Activated CD8-positive, alpha-beta memory T cell treated with anti-CD3 and anti-CD28 coated beads for 48 hours (primary cell): ENCODE results near the gene GTPBP1.

Experiments
- DNase-seq, 3 experiments: peaks; one replicate each; pipeline ENCODE4 v3.0.0-alpha.2; 2020; ENCODE audit warnings: low read depth in 2 of 3, low spot score in 2 of 3

Gene GTPBP1

DNA sequence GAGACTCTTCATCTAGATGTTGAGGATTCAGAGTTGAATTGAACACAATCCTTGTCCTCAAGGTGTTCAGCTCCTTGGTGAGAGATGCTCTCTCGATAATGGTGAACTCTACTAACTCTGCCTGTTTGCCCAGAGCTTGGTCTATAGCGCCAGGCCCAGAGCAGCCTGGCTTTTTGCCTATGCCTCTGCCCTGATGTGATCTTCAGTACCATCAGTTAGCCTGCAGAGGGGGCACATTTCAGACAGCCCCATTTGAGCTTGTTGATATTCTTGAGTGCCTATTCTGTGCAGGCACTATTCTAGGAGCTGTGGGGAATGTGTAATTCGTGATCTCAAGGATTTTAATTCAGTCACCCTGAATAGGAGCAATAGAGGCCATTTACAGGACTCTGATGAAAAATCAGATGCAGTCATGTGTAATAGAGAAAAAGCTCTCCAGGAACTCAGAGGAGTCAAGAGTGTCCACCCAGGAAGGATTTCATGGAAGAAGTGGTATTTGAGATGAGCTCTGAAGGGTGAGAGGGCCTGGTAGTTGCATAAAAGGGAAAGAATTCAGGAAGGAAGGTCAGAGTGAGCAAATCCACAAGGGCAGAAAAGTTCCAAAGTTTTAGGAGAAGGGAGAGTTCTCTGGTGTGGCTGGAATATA lies 19.3 kb downstream of the GTPBP1 start:
- DNase-seq: no peak

DNA sequence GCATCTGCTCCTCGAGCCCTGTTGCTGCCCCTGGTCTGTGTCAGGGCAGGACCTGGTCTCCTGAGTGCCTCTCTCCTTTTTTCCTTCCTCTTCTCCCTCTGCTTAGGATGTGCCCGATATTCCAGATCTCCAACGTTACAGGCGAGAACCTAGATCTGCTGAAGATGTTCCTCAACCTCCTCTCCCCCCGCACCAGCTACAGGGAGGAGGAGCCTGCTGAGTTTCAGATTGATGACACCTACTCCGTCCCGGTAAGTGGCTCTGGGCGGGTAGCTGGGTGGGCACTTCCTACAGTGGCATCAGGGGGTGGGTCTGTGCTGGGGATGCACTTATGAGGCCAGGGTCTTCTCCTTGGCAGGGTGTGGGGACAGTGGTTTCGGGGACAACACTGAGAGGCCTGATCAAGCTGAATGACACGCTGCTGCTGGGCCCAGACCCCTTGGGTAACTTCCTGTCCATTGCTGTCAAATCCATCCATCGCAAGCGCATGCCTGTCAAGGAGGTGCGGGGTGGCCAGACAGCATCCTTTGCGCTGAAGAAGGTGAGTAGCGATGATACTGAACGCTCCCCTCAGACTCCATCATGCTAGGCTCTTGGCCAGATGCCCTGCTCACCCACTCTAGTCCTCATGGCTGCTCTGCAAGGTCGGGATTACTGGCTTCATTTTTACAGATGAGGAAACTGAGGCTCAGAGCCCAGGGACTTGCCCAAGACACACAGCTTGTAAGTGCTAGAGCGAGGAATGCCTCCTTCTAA lies 20.3 kb downstream of the GTPBP1 start:
- no peak for DNase-seq

DNA sequence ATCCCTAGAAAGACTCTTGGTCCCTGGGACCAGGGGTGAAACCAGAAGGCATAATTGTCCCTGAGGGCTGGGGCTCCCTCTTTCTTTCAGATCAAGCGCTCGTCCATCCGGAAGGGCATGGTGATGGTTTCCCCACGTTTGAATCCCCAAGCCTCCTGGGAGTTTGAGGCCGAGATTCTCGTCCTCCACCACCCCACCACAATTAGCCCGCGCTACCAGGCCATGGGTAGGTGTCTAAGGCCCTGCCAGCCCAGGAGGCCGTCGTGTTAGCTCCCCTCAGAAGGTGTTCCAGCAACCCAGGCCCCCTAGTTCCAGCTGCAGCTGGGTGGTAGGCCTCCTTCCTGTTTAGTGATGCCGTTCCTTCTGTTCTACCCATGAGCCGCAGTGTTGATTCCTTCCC lies 21.4 kb downstream of the GTPBP1 start:
- DNase-seq: no peak

DNA sequence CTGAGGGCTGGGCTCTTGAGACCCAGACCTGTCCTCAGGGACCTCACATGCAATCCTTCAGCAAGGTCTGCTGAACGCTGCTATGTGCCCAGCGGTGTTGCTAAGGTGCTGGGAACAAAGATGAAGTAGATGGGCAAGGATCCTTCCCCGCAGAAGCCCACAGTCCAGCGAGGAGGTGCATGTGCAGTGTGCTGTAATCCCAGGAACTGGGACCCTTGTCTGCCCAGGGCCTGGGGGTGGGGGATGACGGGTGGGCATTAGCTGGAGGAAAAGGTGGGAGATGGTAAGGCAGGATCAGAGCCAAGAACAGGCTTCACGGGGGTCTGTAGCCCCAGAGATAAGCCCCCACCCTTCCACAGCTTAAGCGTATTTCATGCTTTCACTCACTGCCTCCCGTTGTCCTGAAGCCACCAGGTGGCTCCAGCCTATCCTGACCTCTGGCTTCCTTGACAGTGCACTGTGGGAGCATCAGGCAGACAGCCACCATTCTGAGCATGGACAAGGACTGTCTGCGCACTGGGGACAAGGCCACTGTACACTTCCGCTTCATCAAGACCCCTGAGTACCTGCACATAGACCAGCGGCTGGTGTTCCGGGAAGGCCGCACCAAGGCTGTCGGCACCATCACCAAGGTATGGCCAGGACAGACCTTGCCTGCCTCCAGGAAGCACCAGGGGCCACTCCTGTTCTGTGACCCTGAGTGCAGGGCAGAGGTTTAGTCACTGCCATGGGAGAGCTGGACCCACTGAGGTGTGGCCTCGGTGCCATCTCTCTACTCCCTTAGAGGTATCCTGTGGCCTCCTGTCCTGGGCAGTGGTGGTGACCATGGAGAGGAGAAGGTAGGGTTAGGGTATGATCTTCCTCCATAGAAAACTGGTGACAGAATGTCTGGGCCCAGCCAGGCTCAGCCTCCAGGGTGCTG lies 22.0 kb downstream of the GTPBP1 start:
- DNase-seq: no peak

DNA sequence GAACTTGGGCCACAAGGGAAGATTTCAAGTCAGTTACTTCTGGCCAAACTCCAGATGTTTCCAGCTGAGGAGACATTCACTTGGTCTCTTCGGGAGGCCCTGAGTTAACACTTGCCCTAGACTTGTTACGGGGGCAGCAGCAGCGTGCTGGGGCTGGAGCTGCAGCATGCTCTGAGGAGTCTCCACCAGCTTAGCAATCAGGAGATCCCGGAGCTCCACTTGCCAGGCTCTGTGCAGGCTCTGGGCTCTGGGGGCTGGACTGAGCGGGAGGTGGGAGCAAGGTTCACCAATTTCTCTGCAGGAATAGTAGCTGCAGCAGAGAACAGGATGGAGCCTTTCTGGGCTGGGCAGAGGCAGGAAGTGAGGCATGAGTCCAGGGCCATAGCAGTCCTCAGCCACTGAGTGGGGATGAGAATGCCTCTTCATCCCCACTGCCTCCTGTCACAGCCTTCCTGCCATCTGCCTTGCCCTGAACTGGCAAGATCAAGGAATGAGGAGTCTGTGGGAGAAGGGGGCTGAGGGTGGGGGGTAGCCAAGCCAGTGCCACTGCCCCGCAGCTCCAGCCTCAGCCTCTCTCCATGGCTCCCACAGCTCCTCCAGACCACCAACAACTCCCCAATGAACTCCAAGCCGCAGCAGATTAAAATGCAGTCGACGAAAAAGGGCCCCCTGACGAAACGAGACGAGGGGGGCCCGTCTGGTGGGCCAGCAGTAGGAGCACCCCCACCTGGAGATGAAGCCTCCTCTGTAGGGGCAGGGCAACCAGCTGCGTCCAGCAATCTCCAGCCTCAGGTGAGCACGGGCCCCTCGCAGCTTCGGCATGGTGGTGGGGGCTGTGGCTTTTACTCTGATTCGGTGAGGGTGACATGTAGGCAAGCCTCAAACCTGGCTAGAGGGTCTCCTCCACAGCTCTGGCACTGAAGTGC lies 23.4 kb downstream of the GTPBP1 start:
- no peak for DNase-seq

DNA sequence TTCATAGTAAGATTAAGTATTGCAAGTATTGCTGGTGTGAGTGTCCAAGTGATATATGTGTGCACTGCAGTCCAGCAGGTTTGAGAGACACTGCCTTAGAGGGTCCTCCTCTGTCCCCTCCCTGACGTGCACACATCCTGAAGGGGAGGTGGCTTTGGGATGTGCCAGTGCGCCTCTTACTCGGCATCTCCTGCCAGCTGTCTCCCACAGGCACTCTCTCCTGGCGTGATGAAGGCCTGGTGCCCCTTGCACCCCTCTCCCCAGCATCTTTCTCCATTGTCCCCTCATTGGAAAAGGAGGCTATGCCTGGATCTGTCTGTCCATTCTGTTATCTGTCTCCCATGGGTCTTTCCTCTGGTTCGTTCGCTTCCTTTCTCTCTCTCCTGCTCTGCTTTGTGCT lies 24.2 kb downstream of the GTPBP1 start:
- no peak for DNase-seq

DNA sequence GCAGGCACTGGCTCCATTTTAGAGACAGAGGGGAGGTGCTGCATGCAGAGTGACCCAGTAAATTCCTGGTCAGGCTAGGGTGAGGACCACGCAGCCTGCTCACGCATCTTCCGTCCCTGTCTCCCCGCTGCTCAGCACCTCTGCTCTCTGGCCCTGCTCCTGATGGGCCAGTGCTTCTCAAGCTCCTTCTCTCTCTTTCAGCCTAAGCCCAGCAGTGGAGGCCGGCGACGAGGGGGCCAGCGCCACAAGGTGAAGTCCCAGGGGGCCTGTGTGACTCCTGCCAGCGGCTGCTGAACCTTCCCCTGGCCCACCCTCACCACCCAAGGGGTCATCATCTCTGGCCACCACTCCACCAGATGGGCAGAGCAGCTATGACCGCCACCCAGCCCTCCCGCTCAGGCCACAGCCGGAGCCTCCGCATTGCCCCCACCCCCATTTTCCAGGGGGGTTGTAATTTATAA lies 24.7 kb downstream of the GTPBP1 start:
- no peak for DNase-seq

DNA sequence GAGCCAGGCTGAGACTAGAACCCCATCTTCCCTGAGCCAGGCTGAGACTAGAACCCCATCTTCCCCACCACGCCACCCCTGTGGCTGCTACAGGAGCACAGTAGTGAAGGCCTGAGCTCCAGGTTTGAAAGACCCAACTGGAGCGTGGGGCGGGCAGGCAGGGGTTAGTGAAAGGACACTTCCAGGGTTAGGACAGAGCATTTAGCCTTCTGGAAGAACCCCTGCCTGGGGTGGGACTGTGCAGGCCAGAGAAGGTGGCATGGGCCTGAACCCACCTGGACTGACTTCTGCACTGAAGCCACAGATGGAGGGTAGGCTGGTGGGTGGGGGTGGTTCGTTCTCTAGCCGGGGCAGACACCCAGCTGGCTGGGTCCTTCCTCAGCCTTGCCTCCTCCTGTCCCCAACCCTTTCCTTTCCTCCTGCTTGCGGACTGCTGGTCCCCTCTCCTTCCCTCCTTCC lies 26.0 kb downstream of the GTPBP1 start:
- DNase-seq: no peak

DNA sequence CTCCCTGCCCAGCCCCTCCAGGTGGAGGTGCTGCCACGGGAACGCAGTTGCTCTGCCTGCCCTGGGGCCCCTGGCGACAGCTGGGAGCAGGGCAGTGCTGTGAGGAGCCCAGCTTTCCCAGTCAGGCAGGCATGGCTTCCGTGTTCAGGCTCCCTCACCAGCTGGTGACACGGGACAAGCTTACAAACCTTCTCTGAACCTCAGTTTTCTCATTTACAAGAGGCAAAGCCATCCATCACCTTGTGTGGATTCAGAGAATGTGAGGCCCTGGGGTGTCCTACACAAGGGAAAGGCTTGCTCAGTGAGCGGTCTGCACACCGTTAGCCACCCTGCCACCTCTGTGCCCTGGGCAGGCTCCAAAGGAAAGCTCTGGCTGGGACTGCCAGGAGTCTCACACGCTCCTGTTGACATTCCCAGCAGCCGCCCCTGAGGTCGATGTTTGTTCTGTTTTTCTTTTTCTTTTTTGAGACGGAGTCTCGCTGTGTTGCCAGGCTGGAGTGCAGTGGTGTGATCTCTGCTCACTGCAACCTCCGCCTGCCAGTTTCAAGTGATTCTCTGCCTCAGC lies 26.6 kb downstream of the GTPBP1 start:
- no peak for DNase-seq

DNA sequence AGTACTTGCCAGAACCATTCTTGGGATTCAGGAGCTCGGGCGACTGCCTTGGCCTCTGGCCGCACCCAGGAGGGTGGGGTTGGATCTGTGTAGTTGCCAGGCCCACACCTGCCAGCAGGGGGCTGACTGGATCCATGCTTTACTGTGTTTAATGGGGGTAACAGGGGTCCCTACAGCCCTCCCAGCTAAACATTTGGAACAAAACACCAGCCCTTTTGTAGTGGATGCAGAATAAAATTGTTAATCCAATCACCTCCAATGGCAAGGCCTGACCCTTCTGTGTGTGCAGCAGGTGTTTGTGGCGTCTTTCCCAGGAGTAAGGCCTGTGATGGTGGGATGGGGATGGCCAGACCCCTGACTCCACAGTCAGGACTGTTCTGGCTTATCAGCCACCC lies 27.6 kb downstream of the GTPBP1 start:
- no peak for DNase-seq

DNA sequence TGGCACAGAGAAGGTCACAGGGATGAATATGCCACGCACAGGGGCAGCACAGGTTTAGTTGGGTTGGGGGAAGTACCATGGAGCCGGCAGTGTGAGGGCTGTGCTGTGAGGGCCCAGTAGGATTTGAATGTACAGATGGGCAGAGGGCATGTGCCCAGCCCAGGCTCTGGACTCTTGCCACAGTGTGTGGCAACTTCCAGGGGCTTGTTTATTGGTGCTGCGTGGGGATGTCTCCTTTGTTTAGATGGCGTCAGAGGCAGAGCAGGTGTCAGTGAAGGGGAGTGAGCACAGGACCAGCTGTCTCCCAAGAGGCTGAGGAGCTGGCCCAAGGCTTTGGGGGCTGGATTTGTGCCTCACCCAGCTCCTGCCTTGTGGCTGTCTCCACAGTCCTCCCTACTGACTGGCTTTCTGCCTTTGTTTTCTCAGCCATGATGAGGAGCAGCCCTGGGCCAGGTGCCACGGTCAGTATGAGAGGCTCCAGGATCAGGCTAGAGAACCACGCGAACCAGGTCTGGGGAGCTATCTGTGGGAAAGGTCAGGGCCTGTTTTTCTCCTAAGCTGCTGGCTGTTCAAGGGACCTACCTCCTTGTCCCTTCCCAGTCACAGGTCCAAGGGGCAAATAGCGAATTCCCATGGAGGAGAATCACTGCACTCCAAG lies 28.1 kb downstream of the GTPBP1 start:
- no peak for DNase-seq

DNA sequence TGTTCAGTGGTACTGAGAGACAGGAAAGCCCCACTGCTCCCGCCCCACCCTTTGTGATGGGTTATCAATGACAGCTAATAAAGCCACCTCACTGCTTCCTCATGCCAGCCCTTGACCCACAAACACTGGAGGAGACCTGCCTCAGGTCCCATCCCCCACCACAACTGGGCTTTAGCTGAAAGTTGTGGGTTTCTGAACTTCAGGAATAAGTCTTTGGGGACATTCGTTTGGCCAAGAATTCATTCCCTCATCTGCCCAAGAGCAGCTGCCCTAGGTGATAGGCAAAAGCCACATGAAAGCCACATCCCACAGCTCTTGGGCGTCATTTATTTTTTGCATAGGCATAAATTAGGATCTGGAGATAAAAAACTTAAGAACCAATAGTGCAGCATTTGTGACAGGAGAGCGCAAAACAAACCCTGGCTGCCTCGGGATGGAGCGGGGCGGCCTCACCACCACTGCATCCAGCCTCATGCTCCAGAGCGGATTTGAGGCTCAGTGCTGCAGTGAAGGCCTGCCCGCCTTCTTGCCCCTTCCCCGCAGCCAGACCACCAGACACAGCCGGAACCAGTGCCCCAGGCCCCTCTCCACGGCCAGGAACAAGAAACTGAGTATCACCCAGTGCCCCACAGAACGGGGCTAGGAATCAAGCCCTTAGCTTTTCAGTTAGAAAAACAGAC lies 28.8 kb downstream of the GTPBP1 start:
- DNase-seq: no peak

DNA sequence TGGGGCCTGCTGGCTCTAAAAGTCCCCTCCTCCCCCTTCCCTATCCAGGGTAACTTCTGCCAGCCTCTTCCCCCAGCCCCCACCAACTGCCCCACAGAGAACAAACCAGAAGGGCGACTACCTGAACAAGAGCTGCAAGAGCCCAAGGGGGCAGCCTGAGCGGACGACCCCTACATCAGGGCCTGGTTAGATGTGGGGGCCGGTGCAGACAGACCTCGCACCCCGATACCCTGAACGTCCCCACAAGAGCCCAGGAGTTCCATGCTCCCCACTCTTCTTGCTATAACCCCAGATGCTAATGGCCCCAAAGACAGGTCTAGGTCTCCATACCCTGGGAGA lies 29.4 kb downstream of the GTPBP1 start:
- no peak for DNase-seq

DNA sequence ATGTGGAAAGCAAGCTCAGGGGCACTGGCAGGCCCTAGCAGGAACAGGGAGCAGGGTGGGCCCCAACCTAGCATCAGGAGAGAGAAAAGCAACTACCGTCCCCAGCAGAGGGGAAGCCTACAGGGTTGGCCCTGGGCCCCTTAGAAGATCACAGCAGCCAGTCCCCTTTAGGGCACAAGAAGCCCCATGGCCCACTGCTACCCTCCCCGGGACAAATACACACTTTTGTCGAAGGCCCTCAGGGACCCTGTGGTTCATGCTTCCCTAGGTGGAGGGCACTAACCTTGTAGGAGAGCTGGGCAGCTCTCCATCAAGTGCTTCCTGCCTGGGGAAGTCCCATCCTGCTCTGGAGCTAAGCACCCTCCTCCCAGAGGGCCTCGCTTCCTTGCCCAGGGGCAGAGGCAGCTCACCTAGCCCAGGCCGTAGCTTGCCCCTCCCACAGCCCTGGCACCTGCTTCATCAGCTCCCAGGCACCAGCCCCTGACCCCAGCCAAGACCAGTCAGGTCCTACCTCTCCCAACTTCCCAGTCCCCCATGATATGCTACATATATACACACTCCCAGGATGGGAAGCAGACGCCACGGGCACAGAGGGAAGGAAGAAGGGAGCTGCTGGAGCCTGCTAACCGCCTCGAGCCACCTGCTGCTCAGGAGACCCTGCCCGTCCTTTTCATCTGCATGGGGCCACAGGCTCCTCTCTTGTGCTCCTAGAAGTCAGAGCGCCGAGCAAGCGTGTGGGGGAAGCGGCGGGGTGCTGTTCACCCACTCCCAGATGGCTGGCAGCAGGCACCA lies 29.9 kb downstream of the GTPBP1 start:
- DNase-seq: no peak

DNA sequence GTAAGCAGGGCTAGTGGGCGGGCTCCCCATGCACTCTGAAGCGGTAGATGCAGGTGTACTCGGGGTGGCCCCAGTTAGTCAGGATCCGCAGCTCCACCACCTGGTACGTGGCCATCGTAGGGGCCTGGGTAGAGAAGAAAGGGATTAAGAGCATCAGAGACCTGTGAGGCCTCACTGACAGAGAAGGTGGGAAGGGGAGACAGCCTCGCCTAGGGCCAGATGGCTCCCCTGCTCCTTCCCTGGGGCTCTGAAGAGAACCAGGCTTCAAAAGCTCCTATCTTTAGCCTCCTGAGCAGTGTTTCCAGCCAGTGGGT lies 30.5 kb downstream of the GTPBP1 start:
- no peak for DNase-seq

DNA sequence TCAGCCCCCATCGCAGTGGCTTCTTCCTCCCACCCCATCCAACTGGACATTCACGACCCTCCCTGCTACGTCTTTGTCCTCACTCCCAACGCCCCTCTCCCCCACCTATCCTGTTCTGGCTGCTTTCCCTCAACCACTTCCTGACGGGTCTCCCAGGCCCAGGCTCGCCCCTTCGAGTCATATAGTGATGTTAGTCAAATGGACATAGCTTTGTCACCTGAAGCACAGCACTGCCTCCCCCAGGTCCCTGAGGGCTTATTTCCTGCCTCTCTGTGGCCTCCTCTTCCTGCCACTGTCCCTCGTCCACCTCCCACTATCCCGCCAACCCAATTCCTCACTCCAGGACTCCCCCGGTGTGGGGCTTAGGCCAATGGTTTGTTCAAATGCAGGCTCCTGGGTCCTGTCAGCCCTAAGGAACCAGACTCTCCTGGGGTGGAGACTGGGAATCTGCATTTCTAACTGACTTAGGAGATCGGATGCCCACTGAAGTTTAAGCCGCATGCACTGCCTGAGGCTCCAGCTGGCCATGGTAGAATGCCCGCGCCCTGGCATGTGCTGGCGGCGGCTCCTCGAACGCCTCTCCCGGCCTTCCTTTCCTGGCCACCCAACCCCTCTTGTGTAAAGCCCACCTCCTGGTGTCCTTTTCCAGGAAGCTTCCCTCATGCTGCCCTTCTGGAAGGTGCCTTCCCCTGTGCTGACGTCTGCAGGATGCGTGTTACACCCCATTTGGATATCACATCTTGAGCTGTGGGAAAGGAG lies 31.7 kb downstream of the GTPBP1 start:
- no peak for DNase-seq

DNA sequence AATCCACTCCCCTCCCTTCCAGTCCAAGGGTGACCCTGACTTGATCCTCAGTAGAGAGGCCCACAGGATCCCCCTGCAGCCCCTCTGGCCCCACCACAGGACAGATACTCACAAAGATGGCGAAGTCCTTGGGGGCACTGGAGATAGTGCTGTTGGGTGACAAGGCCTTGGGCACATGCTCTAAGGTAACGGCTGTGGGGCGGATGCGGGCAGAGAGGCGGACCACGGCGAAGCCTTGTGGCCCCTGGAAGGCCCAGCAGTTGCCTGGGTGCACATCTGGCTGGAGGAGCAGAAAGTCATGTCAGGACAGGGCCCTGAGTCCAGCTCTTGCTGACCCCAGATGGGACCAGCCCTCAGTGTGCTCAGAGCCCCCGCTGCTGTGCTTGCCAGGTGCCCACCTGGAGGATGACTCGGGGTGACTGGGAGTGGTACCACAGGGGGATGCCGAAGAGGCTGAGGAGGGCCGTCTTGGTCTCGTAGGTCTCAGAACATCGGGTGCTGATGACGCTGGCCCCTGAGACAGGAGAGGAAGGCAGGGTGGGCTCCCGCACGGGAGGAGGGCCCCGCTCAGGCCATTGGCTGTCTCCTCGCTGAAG lies 32.8 kb downstream of the GTPBP1 start:
- DNase-seq: no peak
